Measurements from ENCODE around the gene ROR1.
A peak's percentile ranks its signal among the peaks of the same experiment; 100 is the strongest.
"Not testable (repeated sequence)": the region's sequence is repeated elsewhere in the genome, so short reads cannot be mapped to it uniquely, and the experiment has no call there.

The ROR1 gene

DNA sequence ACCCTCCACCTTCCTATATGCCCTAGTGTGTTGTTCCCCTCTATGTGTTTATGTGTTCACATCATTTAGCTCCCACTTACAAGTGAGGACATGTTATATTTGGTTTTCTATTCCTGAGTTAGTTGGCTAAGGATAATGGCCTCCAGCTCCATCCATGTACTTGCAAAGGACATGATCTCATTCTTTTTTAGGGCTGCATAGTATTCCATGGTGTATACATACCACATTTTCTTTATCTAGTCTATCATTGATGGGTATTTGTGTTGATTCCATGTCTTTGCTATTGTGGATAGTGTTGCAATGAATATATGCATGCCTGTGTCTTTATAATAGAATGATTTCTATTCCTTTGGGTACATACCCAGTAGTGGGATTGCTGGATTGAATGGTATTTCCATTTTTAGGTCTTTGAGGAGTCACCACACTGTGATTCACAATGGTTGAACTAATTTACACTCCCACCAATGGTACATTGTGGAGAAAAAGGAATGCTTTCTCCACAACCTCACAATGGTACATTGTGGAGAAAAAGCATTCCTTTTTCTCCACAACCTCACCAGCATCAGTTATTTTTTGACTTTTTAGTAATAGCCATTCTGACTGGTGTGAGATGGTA lies 52.5 kb downstream of the ROR1 start:
- DNase-seq = not testable (repeated sequence)

DNA sequence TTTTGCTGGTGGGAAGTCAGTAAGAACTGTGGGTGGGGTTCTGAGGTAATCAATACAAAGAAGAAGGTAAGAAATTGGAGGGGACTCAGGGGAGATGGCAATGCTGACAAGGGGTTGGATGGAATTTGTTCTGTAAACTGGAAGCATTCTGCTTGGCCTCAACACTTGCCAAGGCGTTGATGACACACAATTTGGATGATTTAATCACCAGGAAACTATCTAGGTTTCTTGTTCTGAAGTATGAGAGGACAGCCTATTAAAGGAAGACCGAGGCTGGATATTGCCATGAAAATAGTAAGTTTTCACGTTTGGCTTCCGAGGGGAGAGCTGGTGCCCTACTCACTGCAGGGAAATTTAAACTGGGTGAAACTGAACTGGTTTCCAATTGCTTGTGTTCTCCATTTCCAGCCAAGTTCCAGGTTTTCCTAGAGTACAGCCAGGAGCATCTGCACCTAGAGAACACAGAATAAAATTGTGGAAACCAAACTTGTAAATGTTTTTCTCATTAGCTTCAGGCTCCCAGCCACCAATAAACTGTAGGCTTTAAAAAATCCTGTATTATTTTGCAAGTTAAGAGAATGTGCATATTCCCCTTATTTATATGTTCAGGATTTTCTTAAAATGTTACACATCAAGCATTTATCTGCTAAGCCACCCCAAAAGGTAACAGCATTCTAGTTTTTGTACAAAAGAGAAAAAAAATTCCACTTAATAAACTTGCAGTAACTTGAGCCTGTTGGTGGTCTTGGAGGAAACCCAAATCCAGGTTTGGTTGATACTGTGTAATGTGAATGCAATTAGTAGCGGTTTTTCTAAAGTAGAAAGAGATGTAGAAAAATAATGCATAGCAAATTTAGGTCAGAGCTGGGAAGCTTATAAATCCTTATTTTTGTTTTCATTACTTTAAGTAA lies 53.8 kb downstream of the ROR1 start:
- DNase-seq = no peak

DNA sequence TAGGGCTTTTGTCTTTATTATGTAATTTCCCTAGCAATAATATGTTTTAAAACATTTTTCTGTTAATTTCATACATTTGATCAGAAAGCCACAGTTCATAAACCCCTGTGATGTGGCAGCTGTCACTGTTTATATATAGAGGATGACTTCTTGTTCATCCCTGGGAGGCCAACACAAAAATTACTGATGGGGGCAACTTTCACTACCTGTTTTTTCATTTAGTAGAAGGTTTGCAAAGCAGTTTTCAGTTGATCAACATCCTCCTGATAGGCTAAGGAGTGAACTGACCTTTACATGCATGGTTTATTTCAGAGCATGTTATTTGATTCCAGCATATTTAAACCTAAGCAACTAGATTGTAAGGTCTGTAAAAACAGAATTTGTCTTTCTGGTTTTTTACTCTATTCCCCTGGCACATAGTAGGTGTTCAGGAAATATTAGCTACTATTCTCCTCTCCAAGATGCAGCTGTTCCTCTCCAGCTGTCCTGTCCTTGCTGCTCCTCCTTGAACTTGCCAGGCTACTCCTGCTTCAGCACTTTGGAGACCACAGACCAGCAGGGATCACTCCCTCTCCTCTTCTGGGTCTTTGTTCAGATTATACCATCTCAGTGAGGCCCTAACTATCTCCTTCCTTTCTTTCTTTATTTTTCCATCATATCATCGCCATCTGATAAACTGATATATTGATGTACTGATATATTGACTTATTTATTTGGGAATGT lies 54.7 kb downstream of the ROR1 start:
- peak; percentile 14 to 35 (median 33) for DNase-seq

DNA sequence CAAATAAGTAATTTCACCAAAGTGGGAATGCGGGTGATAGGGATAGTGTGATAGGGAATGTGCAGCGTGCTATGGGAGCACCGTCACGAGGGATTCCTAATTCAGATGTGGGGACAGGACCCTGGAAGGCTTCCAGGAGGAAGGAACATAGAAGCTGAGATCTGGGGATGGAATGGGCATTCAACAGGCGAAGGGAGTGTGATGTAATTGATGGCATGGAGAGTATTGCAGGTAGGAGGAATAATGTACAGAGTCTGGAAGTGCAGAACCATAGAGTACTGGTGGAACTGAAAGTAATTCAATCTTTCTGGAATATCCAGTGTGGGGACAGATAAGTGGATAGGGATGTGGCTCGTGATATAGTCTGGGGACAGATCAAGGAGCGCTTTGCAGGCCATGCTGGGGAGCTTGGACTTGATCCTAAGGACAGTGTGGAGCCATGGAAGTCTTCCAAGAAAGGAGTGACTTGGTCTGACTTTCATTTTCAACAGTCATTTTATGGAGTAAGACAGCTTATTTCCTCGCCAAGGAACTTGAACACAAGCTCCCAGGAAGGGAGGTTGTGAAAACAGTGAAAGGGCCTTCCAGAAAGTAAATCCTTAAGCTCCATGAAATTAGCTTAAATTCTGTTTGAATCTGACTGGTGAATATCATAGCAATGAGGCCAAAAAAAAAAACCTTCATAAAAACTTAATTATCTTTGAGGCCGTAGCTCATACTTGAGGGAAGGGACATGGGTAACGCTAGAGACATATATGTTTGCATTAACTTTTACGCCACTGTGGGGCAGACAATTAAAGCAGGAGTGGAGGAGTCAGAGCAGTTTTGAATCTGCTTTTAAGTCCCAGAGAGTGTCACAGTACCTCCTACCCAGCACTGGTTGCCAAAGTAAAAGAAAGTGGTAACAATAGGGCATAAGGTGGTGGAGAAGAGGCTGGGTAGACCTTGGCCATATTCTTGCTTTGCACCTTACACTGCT lies 55.8 kb downstream of the ROR1 start:
- DNase-seq = no peak

DNA sequence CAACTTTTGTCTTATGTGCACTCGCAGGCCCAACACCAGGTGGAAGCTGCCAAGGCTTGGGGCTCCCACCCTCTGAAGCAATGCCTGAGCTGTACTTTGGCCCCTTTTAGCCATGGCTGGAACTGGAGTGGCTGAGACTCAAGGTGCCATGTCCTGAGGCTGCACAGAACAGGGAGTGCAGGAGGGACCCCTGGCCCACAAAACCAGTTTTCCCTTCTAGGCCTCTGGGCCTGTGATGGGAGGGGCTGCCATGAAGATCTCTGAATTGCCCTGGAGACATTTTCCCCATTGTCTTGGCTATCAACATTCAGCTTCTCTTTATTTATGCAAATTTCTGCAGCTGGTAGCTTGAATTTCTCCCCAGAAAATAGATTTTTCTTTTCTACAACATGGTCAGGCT lies 57.6 kb downstream of the ROR1 start:
- DNase-seq = no peak

DNA sequence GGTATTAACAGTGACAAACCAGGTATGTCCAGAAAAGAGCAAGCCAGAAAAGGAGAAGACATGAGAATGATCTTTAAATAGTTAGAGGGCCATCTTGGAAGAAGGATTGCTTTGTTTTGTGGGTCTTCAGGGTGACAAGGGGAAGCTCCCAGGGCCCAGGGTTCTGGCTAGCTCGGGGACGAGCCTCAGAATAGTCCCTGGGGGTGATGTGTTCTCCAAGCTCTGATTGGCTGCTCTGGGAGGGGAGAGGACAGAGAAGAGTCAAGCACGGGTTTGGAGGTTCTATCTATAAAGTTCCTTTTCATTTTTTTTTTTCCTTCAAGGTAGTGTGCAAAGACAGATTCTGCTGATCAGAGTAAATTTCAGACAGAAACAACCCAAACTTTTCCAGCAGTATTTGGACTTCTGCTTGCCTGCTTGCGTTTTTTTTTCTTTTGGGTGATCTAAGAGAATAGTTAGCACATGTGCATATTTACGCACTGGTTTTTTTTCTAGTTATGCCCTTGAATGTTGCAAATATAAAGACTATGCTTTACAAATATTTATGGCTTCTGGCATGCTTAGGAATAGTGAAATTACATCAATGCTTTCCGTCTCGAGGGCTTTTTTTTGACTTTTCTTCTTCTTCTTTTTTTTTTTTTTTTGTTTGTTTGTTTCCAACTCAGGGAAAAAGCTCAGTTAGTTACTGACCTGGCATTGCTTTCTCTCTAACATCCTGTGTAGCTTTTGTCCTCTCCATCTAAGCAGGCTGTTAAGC lies 59.7 kb downstream of the ROR1 start:
- DNase-seq = no peak

DNA sequence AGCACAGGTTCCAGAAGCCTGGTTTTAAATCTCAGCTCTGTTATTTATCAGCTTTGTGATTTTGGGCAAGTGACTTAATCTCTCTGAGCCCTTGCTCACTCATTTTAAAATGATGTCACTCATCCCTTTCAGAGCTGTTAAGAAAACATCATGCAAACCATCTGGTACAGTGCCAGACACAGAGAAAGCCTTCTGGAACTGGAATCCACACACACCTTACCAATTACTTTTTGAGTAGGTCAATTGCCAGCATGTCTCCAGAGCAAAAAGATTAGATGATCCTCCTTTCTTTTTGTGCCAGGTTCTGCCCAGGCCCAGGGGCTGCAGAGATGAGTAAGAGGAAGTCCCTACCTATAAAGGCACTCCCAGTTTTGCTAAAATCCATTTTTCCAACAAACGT lies 61.3 kb downstream of the ROR1 start:
- no peak for DNase-seq

DNA sequence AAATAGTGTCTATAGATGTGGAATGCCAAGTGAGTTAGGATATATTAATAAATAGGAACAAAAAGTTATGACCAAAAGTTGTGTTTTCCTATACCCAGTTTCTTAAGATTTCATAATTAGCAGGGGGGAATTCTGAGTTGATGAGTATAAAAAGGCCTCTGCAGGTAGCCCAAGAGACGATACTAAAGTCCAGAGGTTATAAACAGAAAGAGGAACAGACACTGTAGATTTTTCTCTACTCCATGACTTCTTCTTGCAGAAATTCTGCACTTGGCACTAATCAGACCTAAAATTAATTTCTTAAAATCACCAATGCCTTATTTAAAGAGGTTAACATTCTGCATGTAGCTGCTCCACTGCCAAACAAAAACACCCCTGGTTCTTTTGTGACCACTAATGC lies 62.6 kb downstream of the ROR1 start:
- DNase-seq = no peak

DNA sequence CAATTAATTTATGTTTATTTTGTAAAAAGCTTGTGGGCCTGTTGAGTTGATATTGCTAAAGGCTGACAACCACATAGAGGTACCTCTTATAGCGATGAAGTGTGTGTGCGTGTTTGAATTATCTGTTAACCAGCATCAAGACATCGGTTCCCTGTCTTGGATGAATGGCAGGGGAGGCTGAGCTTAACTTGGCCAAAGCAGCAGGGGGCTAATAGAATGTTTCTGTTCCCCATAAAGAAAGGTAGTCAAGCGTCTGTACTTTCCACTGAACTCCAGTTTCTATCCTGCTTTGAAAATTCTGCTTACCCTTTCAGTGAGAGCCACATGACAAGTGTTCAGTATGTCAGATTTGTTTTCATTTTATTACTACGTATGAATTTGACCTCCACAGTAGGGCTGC lies 63.0 kb downstream of the ROR1 start:
- no peak for DNase-seq

DNA sequence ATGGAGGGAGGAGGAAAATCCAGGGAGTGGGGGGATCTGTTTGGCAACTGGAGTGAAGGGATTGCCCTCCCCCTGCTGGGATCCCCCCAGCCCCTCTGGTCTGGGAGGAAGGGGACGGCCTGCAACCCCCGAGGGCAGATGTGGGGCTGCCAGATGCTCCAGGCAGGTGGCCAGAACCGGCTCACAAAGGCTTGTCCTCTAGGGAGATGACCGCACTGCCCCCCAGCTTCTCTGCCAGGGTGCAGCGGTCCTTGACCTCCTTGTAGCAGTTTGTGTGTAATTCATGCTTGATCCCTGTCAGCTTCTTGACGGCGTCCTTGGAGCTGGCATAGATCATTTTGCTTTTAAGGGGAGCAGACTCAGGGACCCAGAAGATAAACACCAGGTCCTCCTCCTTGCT lies 69.2 kb downstream of the ROR1 start:
- no peak for DNase-seq

DNA sequence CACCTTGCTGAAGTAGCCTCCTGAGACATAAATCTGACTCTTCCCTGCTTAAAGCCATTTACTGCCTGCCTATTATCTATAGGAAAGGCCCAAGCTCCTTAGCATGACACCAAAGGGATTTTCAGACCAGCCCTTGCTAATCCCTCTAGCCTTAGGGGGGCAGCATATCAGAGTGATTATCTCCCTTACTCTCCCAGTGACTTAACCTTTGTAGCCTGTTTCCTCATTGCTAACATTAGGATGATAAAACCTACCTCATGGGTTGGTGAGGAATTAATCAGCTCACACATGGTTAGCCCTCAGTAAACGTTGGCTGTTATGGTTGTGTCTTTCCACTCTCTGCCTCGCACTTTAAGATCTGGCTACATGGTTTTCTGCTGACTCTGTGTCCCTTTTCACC lies 70.1 kb downstream of the ROR1 start:
- no peak for DNase-seq

DNA sequence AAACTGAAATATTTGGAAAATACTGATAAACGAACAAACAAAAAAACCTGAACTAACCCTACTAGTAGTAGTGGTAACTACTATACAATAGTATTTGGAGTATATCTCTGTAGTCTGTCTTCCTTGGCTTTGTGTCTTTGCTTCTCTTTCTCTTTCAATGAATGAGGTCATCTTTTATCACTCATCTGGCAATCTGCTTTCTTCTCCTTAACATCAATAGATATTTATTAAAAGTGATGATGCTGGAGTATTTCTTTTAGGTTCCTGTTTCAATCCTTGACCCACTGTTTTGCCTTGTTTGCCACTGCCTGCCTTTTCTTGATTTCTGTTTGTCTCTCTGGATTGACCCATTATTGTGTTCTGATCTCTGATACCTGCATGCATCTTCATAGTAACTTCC lies 71.5 kb downstream of the ROR1 start:
- no peak for DNase-seq

DNA sequence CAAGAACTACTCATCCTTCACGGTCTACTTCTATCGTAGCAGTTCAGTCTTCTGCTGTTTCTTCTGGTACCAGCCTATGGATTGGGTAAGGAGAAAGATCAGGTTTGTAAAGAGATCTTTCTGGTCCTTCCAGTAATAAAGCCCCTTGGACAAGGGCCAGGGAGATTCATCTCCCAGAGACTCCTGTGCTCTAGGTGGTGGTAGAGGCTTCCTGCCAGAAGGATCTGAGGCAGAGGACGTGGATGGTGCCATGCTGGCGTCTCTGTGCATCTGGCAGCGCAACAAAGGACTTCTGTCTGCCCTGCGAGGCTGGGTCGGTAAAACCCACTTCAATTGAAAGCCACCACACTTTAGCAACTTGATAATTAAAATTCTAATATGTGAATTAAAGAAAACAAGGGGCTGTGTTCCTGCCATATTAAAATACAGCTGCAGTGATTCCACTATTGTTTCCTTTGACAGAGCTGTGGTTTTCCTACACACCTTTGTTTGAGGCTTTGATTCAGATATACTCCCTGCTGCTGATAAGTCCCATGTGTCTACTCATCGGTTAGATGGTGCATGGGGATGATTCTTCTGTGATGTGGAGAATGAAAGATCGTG lies 73.6 kb downstream of the ROR1 start:
- DNase-seq = no peak

DNA sequence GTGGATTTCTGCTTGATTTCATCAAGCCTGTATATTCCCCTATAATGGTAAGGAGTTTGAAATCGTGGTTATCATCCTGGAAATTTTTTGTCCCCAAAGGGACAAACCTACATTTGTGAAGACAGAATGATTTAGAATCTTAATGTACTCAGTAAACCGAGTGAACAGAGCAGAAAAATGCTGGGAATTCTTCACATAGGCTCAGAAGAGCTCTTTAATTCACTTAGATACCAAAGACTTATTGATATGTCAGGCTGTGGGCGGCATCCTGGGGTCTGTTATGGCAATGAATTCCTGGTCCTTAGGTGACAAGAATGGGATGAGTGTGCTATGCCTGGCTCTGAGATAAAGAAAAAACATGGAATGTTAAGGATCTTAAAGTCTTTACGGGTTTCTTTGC lies 74.9 kb downstream of the ROR1 start:
- DNase-seq = no peak

DNA sequence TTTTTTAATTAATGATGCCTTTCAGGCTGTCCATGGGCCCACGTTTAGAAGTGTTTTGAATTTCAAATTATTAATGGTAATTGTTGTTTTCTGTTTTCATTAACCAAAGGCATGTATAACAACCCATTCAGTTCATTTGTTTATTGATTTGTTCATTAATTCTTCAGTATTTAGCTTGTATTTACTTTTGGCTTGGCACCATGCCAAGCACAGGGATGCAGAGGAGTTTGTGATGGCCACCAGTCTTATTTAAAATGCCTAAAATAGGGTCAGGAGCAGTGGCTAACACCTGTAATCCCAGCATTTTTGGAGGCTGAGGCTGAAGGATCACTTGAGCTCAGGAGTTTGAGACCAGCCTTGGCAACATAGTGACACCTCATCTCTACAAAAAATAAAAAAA lies 75.3 kb downstream of the ROR1 start:
- DNase-seq = no peak

DNA sequence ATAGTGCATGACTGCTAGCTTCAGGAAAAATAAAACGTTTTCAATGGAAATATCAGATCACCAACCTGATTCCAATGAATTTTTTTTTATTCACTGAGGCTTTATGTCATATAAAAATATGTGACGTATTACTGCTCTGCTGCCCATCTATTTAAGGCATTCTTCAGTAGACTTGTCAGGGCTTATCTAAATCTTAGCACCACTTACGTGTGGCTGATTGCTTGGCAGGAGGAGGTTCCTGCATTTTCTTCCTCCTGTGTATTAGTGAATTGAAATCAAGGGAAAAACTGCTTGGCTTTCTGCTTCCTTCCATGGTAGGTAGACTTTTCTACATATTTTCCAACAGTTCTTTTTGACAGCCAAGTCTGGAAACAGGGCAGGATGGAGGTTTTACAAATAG lies 80.3 kb downstream of the ROR1 start:
- DNase-seq = no peak

DNA sequence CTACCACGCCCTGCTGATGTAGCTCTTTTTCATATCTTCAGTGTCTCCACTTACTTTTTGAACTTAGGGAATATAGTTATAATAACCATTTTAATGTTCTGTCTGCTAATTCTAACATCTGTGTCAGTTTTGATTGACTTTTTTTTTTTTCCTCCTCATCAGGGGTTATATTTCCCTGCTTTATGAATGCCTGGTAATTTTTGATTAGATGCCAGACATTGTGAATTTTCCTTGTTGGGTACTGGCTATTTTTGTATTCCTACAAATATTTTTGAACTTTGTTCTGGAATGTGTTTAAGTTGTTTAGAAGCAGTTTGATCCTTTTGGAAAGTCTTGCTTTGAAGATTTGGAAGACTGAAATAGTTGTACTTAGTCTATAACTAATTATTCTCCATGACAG lies 82.1 kb downstream of the ROR1 start:
- no peak for DNase-seq

DNA sequence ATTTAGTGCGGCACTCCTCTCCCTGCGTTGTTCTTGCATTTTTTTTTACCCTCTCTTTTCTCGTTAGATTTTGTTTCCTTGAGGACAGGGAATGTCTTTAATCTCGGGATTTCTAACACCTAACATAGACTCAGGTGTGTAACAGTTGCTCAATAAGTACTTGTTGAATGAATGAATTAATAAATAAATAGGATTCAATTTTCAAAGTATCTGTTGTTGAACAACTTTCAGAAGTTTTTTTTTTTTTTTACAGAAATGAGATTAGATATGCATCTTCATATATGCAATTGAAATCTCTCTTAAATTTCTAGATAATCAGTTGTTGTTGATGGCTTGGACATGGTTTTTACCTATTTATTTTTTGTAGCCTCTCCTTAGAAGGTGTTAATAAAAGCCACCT lies 83.1 kb downstream of the ROR1 start:
- DNase-seq = no peak

DNA sequence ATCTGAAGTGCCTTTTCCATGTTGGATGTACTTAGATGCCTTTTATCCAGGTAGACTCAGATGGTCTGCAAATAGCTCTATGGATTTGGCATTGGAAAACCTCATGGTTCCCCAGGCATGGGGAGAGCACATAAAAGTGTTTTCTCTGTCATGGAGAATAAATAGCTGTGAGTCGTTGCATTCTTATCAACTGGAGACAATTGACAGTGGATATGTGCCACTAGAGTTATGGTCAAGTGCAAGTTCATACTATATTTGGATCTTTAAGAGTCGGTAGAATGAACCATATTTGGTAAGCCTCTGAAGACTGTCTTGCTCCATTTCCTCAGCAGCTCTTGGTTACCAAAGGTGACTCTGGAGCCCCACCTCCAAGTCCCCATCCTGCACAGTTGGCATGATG lies 83.7 kb downstream of the ROR1 start:
- DNase-seq = no peak

DNA sequence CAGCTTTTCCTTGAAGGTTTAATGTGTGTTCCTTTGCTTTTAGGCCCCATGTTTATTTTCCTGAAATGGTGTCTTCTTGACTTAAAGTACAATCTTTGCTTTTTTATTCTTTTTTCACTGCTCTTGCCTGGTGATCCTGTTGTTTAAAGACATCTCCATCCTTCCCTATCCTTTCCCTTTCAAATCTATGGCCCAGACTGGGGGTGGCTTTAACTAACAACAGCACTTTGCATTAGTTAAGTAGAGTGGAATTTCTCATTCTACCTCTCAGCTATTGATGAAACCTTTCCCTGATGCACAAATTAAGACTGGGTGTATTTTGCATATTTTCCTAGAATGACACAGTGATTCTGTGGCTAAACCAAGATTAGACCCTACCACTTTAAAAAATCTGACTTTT lies 84.3 kb downstream of the ROR1 start:
- no peak for DNase-seq

DNA sequence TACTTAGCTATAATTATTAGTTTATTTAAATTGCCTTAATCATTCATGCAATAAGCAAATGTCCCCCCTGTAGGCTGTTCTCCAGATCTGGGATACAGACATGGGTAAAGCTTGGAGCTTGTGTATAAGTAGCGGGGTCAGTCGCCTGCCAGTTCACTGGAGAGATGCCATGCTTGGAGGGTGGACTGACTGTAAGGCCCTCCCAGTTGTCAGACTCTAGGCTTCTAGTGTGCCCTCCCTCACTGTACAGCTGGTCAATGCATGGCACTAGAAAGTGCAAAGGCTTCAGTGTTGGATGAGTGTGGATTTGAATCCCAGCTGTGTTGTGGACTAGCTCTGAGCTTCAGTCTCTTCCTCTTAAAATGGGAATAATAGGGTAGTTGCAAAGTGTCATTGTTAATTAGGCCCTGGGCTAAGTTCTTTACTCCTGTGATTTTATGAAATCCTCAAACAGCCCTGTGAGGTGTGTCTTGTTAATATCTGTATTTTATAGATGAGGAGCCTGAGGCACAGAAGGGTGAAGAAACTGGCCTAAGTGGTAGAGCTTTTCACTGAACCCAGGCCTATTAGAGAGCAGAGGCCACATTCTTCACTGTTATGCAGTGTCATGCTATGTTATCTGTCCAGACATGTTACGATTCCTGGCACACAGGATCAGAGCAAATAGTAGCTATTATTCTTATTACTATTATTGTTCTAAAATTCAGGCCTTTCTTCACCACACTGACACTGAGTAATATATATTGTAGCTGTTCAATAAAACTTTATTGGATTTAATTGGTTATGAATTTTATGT lies 85.9 kb downstream of the ROR1 start:
- no peak for DNase-seq
